ENCODE results near the gene PALM.
"Not testable (repeated sequence)": the region's sequence is repeated elsewhere in the genome, so short reads cannot be mapped to it uniquely, and the experiment has no call there.

Gene PALM

GRCh38 chr19:729564-729963 is 20.8 kb downstream of the PALM start:
- H3K36me3 ChIP-seq (ENCODE audit: insufficient read depth, low read depth, low read length); H3K27me3 ChIP-seq (ENCODE audit: insufficient read depth, low read length); H3K9me3 ChIP-seq (ENCODE audit: insufficient read depth, low read depth, low read length); H3K27ac ChIP-seq (ENCODE audit: low read length); H3K9ac ChIP-seq (ENCODE audit: low read depth, low read length); H3K4me1 ChIP-seq (ENCODE audit: insufficient read depth, low read length); H3K4me3 ChIP-seq (ENCODE audit: low read length): not testable (repeated sequence)

GRCh38 chr19:729965-730668 is 21.4 kb downstream of the PALM start:
- Histone ChIP-seq H3K4me1 (ENCODE audit: insufficient read depth, low read length) (no peaks in the 10 kb centered on the region), H3K9ac (ENCODE audit: low read depth, low read length) (no peak overlapping the region), H3K9me3 (ENCODE audit: insufficient read depth, low read depth, low read length) (no peaks in the 10 kb centered on the region), H3K27me3 (ENCODE audit: insufficient read depth, low read length) (no peaks in the 10 kb centered on the region), H3K4me3 (ENCODE audit: low read length) (no peak overlapping the region), H3K36me3 (ENCODE audit: insufficient read depth, low read depth, low read length) (no peaks in the 10 kb centered on the region), H3K27ac (ENCODE audit: low read length) (no peak overlapping the region)

- H3K27ac ChIP-seq (ENCODE audit: low read length): no peak overlapping the region
- no peaks in the 10 kb centered on the region for H3K9me3 ChIP-seq (ENCODE audit: insufficient read depth, low read depth, low read length)
- H3K27me3 ChIP-seq (ENCODE audit: insufficient read depth, low read length): no peaks in the 10 kb centered on the region
- no peaks in the 10 kb centered on the region for H3K4me1 ChIP-seq (ENCODE audit: insufficient read depth, low read length)
- H3K9ac ChIP-seq (ENCODE audit: low read depth, low read length): no peak overlapping the region
- no peaks in the 10 kb centered on the region for H3K36me3 ChIP-seq (ENCODE audit: insufficient read depth, low read depth, low read length)
- H3K4me3 ChIP-seq (ENCODE audit: low read length): no peak overlapping the region
These were observed 22.3 kb downstream of the PALM start for GRCh38 chr19:731000-731399.

GRCh38 chr19:732148-733069 is 23.7 kb downstream of the PALM start:
- Histone ChIP-seq H3K4me3 (ENCODE audit: low read length) (no peak overlapping the region), H3K9me3 (ENCODE audit: insufficient read depth, low read depth, low read length) (no peaks in the 10 kb centered on the region), H3K9ac (ENCODE audit: low read depth, low read length) (no peak overlapping the region), H3K36me3 (ENCODE audit: insufficient read depth, low read depth, low read length) (no peaks in the 10 kb centered on the region), H3K27me3 (ENCODE audit: insufficient read depth, low read length) (no peaks in the 10 kb centered on the region), H3K4me1 (ENCODE audit: insufficient read depth, low read length) (no peaks in the 10 kb centered on the region), H3K27ac (ENCODE audit: low read length) (no peak overlapping the region)

DNA sequence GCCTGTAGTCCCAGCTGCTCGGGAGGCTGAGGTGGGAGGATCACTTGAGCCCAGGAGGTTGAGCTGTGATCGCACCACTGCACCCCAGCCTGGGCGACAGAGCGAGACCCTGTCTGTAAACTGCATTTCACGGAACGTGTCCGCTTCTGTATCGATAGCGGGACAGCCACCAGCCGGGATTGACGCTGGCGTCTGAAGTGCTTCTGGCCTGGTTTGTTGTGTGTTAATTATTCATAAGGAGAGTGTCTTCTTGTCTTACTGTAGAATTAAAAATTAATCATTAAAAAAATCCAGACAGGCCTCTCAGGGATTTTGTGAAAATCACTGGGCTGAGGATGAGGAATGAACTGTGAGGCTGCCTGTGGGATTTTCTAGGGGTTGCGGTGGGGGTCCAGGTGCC is 26.0 kb downstream of the PALM start:
- Histone ChIP-seq H3K27me3 (ENCODE audit: insufficient read depth, low read length) (no peaks in the 10 kb centered on the region), H3K36me3 (ENCODE audit: insufficient read depth, low read depth, low read length) (no peaks in the 10 kb centered on the region), H3K9me3 (ENCODE audit: insufficient read depth, low read depth, low read length) (no peaks in the 10 kb centered on the region), H3K4me3 (ENCODE audit: low read length) (no peak overlapping the region), H3K27ac (ENCODE audit: low read length) (no peak overlapping the region), H3K9ac (ENCODE audit: low read depth, low read length) (no peak overlapping the region), H3K4me1 (ENCODE audit: insufficient read depth, low read length) (no peaks in the 10 kb centered on the region)

DNA sequence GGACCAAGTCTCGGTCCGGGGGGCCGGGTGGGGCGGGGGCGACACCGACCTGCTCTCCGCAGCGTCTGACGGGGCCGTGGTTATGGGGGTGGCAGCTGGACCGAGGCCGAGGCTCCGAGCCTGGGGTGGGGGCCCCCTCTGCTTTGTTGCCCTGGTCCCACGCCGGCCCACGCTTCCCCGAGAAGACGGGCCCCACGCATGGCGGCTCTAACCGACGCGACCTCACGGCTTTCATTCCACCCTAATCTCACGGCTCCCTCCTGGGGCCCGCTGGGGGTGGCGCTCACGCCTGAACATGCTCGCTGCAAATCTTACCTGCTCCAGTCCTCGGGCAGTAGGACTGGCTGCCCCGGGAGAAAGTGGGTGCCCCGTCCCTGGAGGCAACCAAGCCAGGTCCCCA is 27.4 kb downstream of the PALM start:
- no peaks in the 10 kb centered on the region for H3K36me3 ChIP-seq (ENCODE audit: insufficient read depth, low read depth, low read length)

DNA sequence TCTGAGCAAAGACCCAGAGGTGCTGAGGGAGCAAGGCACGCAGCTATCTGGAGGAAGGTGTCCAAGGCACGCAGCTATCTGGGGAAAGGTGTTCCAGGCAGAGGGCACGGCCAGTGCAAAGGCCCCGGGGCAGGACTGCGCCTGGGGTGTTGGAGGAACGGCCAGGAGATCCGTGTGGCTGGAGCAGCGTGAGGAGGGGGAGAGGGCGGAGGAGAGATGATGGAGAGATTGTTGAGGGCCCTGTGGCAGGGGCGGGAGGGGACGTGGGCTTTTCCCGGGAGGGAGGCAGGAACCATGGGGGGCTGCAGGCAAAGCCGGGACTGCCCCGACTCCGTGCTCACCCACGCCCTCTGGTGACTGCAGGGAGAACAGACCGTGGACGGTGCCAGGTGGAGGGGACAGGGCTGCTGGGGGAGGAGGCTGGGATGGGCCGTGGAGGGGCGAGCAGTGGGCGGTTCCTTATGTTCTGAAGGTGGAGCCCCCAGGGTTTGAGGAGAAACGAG is 28.9 kb downstream of the PALM start:
- H3K9ac ChIP-seq (ENCODE audit: low read depth, low read length): no peak overlapping the region
- H3K36me3 ChIP-seq (ENCODE audit: insufficient read depth, low read depth, low read length): no peaks in the 10 kb centered on the region
- H3K4me1 ChIP-seq (ENCODE audit: insufficient read depth, low read length): no peaks in the 10 kb centered on the region
- H3K27me3 ChIP-seq (ENCODE audit: insufficient read depth, low read length): no peaks in the 10 kb centered on the region
- no peaks in the 10 kb centered on the region for H3K9me3 ChIP-seq (ENCODE audit: insufficient read depth, low read depth, low read length)
- no peak overlapping the region for H3K27ac ChIP-seq (ENCODE audit: low read length)
- H3K4me3 ChIP-seq (ENCODE audit: low read length): no peak overlapping the region

More for the DNA sequence above, 27.4 kb downstream of the PALM start:
- Histone ChIP-seq H3K4me3 (ENCODE audit: low read length) (no peak overlapping the region), H3K27ac (ENCODE audit: low read length) (no peak overlapping the region), H3K9me3 (ENCODE audit: insufficient read depth, low read depth, low read length) (no peaks in the 10 kb centered on the region), H3K9ac (ENCODE audit: low read depth, low read length) (no peak overlapping the region), H3K27me3 (ENCODE audit: insufficient read depth, low read length) (no peaks in the 10 kb centered on the region), H3K4me1 (ENCODE audit: insufficient read depth, low read length) (no peaks in the 10 kb centered on the region)

DNA sequence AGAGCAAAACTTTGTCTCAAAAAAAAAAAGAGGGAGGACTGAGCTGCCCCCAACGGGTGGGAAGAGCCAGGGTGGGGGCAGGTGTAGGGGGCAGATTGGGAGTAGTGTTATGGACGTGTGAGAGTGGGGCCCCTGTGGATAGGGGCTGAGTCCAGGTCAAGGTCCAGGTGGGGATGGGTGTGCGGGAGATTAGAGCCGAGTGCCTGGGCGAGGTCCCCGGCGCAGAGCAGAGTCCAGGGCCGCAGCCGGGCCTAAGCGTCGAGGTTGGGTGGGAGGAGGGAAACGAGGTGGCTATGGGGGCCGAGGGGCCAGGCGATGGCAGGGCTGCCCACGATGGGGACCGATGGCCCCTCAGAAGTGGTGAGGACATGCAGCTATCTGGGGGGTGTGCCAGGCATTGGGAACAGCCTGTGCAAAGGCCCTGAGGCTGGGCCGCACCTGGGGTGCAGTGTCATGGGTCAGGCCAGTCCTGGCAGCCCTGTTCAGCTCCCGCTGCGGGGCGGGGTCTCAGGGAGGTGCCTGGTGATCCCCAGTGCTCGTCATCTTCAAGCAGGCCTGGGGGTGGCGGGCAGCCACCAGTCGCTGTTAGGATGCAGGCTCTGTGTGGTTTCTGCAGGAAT is 29.9 kb downstream of the PALM start:
- H3K27ac ChIP-seq (ENCODE audit: low read length): no peak overlapping the region
- H3K9ac ChIP-seq (ENCODE audit: low read depth, low read length): no peak overlapping the region
- no peaks in the 10 kb centered on the region for H3K36me3 ChIP-seq (ENCODE audit: insufficient read depth, low read depth, low read length)
- H3K9me3 ChIP-seq (ENCODE audit: insufficient read depth, low read depth, low read length): no peaks in the 10 kb centered on the region
- H3K27me3 ChIP-seq (ENCODE audit: insufficient read depth, low read length): no peaks in the 10 kb centered on the region
- no peak overlapping the region for H3K4me3 ChIP-seq (ENCODE audit: low read length)
- H3K4me1 ChIP-seq (ENCODE audit: insufficient read depth, low read length): no peaks in the 10 kb centered on the region

- Histone ChIP-seq H3K4me1 (ENCODE audit: insufficient read depth, low read length) (no peaks in the 10 kb centered on the region), H3K27me3 (ENCODE audit: insufficient read depth, low read length) (no peaks in the 10 kb centered on the region), H3K27ac (ENCODE audit: low read length) (no peak overlapping the region), H3K4me3 (ENCODE audit: low read length) (no peak overlapping the region), H3K9ac (ENCODE audit: low read depth, low read length) (no peak overlapping the region), H3K9me3 (ENCODE audit: insufficient read depth, low read depth, low read length) (no peaks in the 10 kb centered on the region), H3K36me3 (ENCODE audit: insufficient read depth, low read depth, low read length) (no peaks in the 10 kb centered on the region)
These were observed 31.4 kb downstream of the PALM start for GRCh38 chr19:739998-740715.

DNA sequence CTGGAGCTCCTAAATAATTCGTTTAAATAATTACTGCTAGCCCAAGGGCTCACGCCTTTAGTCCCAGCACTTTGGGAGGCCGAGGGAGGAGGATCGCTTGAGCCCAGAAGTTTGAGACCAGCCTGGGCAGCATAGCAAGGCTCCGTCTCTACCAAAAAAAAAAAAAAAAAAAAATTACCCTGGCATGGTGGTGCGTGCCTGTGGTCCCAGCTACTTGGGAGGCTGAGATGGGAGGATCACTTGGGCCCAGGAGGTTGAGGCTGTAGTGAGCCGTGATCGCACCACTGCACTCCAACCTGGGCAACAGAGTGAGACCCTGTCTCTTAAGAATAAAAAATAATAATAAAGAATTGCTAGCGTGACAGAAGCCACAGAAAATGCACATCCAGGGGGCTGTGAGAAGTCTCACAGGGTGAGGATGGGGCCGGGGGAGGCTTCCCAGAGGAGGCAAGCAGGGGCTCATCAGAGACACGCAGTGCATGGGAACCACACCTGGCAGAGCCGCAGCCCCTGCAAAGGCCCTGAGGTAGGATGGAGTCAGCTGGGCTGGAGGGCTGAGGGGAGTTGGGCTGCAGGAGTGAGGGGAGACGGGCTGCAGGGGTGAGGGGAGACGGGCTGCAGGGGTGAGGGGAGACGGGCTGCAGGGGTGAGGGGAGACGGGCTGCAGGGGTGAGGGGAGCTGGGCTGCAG is 32.2 kb downstream of the PALM start:
- H3K4me1 ChIP-seq (ENCODE audit: insufficient read depth, low read length); H3K27ac ChIP-seq (ENCODE audit: low read length); H3K36me3 ChIP-seq (ENCODE audit: insufficient read depth, low read depth, low read length); H3K9ac ChIP-seq (ENCODE audit: low read depth, low read length); H3K4me3 ChIP-seq (ENCODE audit: low read length); H3K27me3 ChIP-seq (ENCODE audit: insufficient read depth, low read length); H3K9me3 ChIP-seq (ENCODE audit: insufficient read depth, low read depth, low read length): not testable (repeated sequence)

Data from iPS-20b (cell line).